CD14-positive monocyte (primary cell): ENCODE results near the gene PRSS23. TPM values are rescaled to one million over a fixed set of nuclear protein-coding genes. Genes with fewer than 3 reads are reported as not detected.
"Not testable (repeated sequence)": the region's sequence is repeated elsewhere in the genome, so short reads cannot be mapped to it uniquely, and the experiment has no call there.

Experiments used
- DNase-seq, 3 donors: peaks; one replicate each; pipeline ENCODE4 v3.0.0-alpha.2; 2011 to 2022
- H2AFZ ChIP-seq: 2 replicates; pipeline ENCODE4 v1.6.0; 2012; ENCODE audit warnings: mild to moderate bottlenecking, low read depth, low read length, inconsistent platforms; ENCODE audit not compliant: insufficient read depth, poor library complexity, severe bottlenecking
- H3K27ac ChIP-seq, 2 donors: 1 replicate in 1 of 2; 2 replicates in 1 of 2; pipeline ENCODE4 v1.5.1; 2012 to 2013; ENCODE audit warnings: low read length in 2 of 2, control low read depth in 1 of 2, inconsistent platforms in 1 of 2, low read depth in 1 of 2, mild to moderate bottlenecking in 1 of 2
- H3K27me3 ChIP-seq, 2 donors: one replicate each; pipeline versions ENCODE4 v1.6.0 to v1.6.1; 2011 to 2013; ENCODE audit warnings: low read length in 2 of 2; ENCODE audit not compliant: control insufficient read depth in 2 of 2, insufficient read depth in 2 of 2
- H3K36me3 ChIP-seq, 2 donors: replicated peaks in 1 of 2; 1 replicate in 1 of 2; 2 replicates in 1 of 2; pipeline versions ENCODE4 v1.5.1 to v1.6.1; 2012 to 2013; ENCODE audit warnings: low read length in 2 of 2, control low read depth in 1 of 2, inconsistent platforms in 1 of 2, mild to moderate bottlenecking in 1 of 2; ENCODE audit not compliant: insufficient read depth in 2 of 2, control insufficient read depth in 1 of 2
- H3K4me1 ChIP-seq, 2 donors: 1 replicate in 1 of 2; 2 replicates in 1 of 2; pipeline versions ENCODE4 v1.5.1 to v1.6.1; 2012 to 2013; ENCODE audit warnings: low read length in 2 of 2, control low read depth in 1 of 2, inconsistent platforms in 1 of 2, mild to moderate bottlenecking in 1 of 2, moderate library complexity in 1 of 2; ENCODE audit not compliant: insufficient read depth in 2 of 2, control insufficient read depth in 1 of 2
- H3K4me2 ChIP-seq: replicated peaks from 2 replicates; pipeline ENCODE3; 2012; ENCODE audit warnings: low read length, moderate library complexity, mild to moderate bottlenecking; ENCODE audit not compliant: poor library complexity, severe bottlenecking; ENCODE audit errors: extremely low read depth
- H3K4me3 ChIP-seq, 3 experiments: fragments of 200-600 bp in 1 of 3; sonication (generic) in 1 of 3; replicated peaks in 1 of 3; 1 replicate in 2 of 3; 2 replicates in 1 of 3; pipeline ENCODE4 v1.5.1; 2011 to 2013; ENCODE audit warnings: low read length in 3 of 3, mild to moderate bottlenecking in 3 of 3, control low read depth in 2 of 3, low read depth in 2 of 3, inconsistent platforms in 1 of 3, moderate library complexity in 1 of 3
- H3K79me2 ChIP-seq: 2 replicates; pipeline ENCODE4 v1.6.0; 2012; ENCODE audit warnings: mild to moderate bottlenecking, control low read depth, inconsistent platforms, low read length, moderate library complexity; ENCODE audit not compliant: insufficient read depth
- H3K9ac ChIP-seq: 2 replicates; pipeline ENCODE4 v1.6.0; 2017; ENCODE audit warnings: low read length, mild to moderate bottlenecking; ENCODE audit not compliant: insufficient read depth, poor library complexity, severe bottlenecking
- H3K9me3 ChIP-seq, 2 donors: replicated peaks in 1 of 2; 1 replicate in 1 of 2; 2 replicates in 1 of 2; pipeline versions ENCODE4 v1.5.1 to v1.6.1; 2012 to 2013; ENCODE audit warnings: low read length in 2 of 2, control low read depth in 1 of 2; ENCODE audit not compliant: control insufficient read depth in 1 of 2, insufficient read depth in 1 of 2
- H4K20me1 ChIP-seq: 2 replicates; pipeline ENCODE4 v1.6.0; 2012; ENCODE audit warnings: mild to moderate bottlenecking, low read length, control low read depth, moderate library complexity; ENCODE audit not compliant: insufficient read depth
- H3K27ac Mint-ChIP-seq, 7 donors: one replicate each; pipeline ENCODE4 v1.8.0; 2020; ENCODE audit warnings: mild to moderate bottlenecking in 7 of 7, mixed read lengths in 7 of 7, moderate library complexity in 6 of 7, inconsistent platforms in 2 of 7
- H3K27me3 Mint-ChIP-seq, 3 donors: one replicate each; pipeline ENCODE4 v1.8.0; 2021 to 2022; ENCODE audit warnings: low read depth in 3 of 3, mild to moderate bottlenecking in 3 of 3, mixed read lengths in 3 of 3, moderate library complexity in 3 of 3, inconsistent platforms in 1 of 3
- H3K36me3 Mint-ChIP-seq, 2 donors: one replicate each; pipeline ENCODE4 v1.8.0; 2020; ENCODE audit warnings: mixed read lengths in 2 of 2, inconsistent platforms in 1 of 2, mild to moderate bottlenecking in 1 of 2
- H3K4me1 Mint-ChIP-seq: one replicate; pipeline ENCODE4 v1.8.0; 2020; ENCODE audit warnings: mild to moderate bottlenecking, mixed read lengths
- H3K4me3 Mint-ChIP-seq, 2 donors: one replicate each; pipeline ENCODE4 v1.8.0; 2020; ENCODE audit warnings: mild to moderate bottlenecking in 2 of 2, mixed read lengths in 2 of 2, moderate library complexity in 1 of 2
- H3K9me3 Mint-ChIP-seq, 7 donors: one replicate each; pipeline ENCODE4 v1.8.0; 2020 to 2022; ENCODE audit warnings: mixed read lengths in 7 of 7, mild to moderate bottlenecking in 6 of 7, moderate library complexity in 6 of 7, inconsistent platforms in 2 of 7
- WGBS: methylation state at CpG from one replicate; pipeline ENCODE4 v1.1.5; 2013; ENCODE audit warnings: missing lambda C conversion rate; ENCODE audit not compliant: insufficient coverage; 5-methylcytosine and 5-hydroxymethylcytosine counted together
- intact Hi-C, 2 donors: fragments of 100-400 bp; cut with micrococcal nuclease; formaldehyde crosslinking; loops; one replicate each; pipeline versions ENCODE4 v1.15.0 to v1.15.1; 2023
- polyA plus RNA-seq, 3 donors: library from polyadenylated mRNA; depleted of rRNA in 1 of 3; unstranded in 2 of 3; stranded (reverse) in 1 of 3; fragments of 300-500 nt in 2 of 3; fragments of >200 nt in 1 of 3; fragmentation: Illumina TruSeq in 2 of 3; gene quantifications; 1 replicate in 2 of 3; 2 replicates in 1 of 3; pipeline ENCODE4 v1.2.3, GENCODE V29; 2012 to 2021
- TF ChIP-seq, protein P1 (sequence below): fragments of 200-600 bp; IDR thresholded peaks from one replicate; pipeline ENCODE4 v1.8.0; 2022; ENCODE audit warnings: antibody characterized with exemption, mild to moderate bottlenecking

Gene PRSS23
- polyA plus RNA-seq, 3 donors, result 0.08 to 0.19 TPM; not detected in 1

DNA sequence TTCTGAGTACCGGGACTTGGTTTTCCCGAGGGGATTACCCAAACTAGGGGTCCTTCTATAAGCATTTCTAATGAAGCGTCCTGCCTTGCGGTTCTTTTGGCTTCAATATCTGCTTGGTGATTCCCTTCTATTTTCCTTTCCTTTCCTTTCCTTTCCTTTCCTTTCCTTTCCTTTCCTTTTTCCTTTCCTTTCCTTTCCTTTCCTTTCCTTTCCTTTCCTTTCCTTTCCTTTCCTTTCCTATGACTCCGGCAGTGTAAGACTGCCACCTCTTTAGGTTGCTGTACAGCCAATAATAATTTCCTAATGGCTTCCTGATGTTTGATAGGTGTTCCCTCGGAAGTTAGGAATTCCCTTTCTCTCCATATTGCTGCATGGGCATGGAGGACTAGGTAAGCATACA is 34.0 kb downstream of the PRSS23 start:
- H3K4me2 ChIP-seq, H3K4me3 Mint-ChIP-seq, DNase-seq, H3K27ac ChIP-seq, H3K36me3 Mint-ChIP-seq, H4K20me1 ChIP-seq, intact Hi-C loops, H3K27me3 ChIP-seq, H3K9ac ChIP-seq, H3K9me3 ChIP-seq, H3K4me1 Mint-ChIP-seq, H3K36me3 ChIP-seq, H3K79me2 ChIP-seq, H3K27ac Mint-ChIP-seq, H2AFZ ChIP-seq, H3K27me3 Mint-ChIP-seq, H3K4me3 ChIP-seq, H3K4me1 ChIP-seq: not testable (repeated sequence)
- peaks cover 0 to 13% (median 7%) of the 10 kb centered on the region in 7 donors for H3K9me3 Mint-ChIP-seq
- 100% methylated on average over 4 of the region's 6 CpGs for WGBS

GRCh38 chr11:86844762-86845508 is 44.6 kb downstream of the PRSS23 start:
- H3K9me3 Mint-ChIP-seq, result peaks cover 0 to 12% (median 4%) of the 10 kb centered on the region in 7 donors
- H3K27ac Mint-ChIP-seq, H3K36me3 Mint-ChIP-seq, H3K4me3 Mint-ChIP-seq, H3K9me3 ChIP-seq, H2AFZ ChIP-seq, H3K4me1 ChIP-seq, H3K27me3 ChIP-seq, H3K4me2 ChIP-seq, H3K36me3 ChIP-seq, H3K4me1 Mint-ChIP-seq, H3K27me3 Mint-ChIP-seq, H3K9ac ChIP-seq, H3K27ac ChIP-seq, H3K4me3 ChIP-seq, H3K79me2 ChIP-seq, DNase-seq, H4K20me1 ChIP-seq, intact Hi-C loops: not testable (repeated sequence)
- no CpG with 5 or more reads among the region's 4 CpGs for WGBS

- Mint-ChIP-seq H3K9me3 (no peaks in the 10 kb centered on the region), H3K36me3 (no peaks in the 10 kb centered on the region), H3K27ac (no peak overlapping the region), H3K4me3 (no peak overlapping the region), H3K27me3 (peaks cover 0 to 2% (median 0%) of the 10 kb centered on the region in 3 donors), H3K4me1 (no peaks in the 10 kb centered on the region)
- Histone ChIP-seq H3K9ac (no peak overlapping the region), H3K4me3 (no peak overlapping the region), H4K20me1 (no peaks in the 10 kb centered on the region), H3K36me3 (no peaks in the 10 kb centered on the region), H3K4me1 (no peaks in the 10 kb centered on the region), H3K27ac (no peak overlapping the region), H3K4me2 (no peak overlapping the region), H2AFZ (no peak overlapping the region), H3K79me2 (no peaks in the 10 kb centered on the region), H3K27me3 (no peaks in the 10 kb centered on the region), H3K9me3 (no peaks in the 10 kb centered on the region)
- TF ChIP-seq, protein P1, sequence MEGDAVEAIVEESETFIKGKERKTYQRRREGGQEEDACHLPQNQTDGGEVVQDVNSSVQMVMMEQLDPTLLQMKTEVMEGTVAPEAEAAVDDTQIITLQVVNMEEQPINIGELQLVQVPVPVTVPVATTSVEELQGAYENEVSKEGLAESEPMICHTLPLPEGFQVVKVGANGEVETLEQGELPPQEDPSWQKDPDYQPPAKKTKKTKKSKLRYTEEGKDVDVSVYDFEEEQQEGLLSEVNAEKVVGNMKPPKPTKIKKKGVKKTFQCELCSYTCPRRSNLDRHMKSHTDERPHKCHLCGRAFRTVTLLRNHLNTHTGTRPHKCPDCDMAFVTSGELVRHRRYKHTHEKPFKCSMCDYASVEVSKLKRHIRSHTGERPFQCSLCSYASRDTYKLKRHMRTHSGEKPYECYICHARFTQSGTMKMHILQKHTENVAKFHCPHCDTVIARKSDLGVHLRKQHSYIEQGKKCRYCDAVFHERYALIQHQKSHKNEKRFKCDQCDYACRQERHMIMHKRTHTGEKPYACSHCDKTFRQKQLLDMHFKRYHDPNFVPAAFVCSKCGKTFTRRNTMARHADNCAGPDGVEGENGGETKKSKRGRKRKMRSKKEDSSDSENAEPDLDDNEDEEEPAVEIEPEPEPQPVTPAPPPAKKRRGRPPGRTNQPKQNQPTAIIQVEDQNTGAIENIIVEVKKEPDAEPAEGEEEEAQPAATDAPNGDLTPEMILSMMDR, result no peak
- intact Hi-C loops, result no loop called here
- WGBS, result no CpG with 5 or more reads among the region's 1 CpG
- DNase-seq, result no peak
Observed at GRCh38 chr11:86848132-86848531, 47.8 kb downstream of the PRSS23 start.
